ENCODE data around the gene MAGI3.

MAGI3 gene

GRCh38 chr1:113630340-113631327 is 240.3 kb downstream of the MAGI3 start:
- H3K4me3 ChIP-seq (ENCODE audit: low read length), result no peak overlapping the region
- no peak for TF ChIP-seq CTCF (conservative IDR thresholded peaks at IDR 0.05; ENCODE audit: low read depth, low read length)
- DNase-seq (ENCODE audit: low read depth), result no peak

- no peak for TF ChIP-seq CTCF (conservative IDR thresholded peaks at IDR 0.05; ENCODE audit: low read depth, low read length)
- no peak for DNase-seq (ENCODE audit: low read depth)
- H3K4me3 ChIP-seq (ENCODE audit: low read length), result no peak overlapping the region
Measured at GRCh38 chr1:113641396-113641795, 251.1 kb downstream of the MAGI3 start.

GRCh38 chr1:113647164-113647563 is 256.8 kb downstream of the MAGI3 start:
- DNase-seq (ENCODE audit: low read depth), result no peak
- TF ChIP-seq CTCF (conservative IDR thresholded peaks at IDR 0.05; ENCODE audit: low read depth, low read length), result no peak
- H3K4me3 ChIP-seq (ENCODE audit: low read length), result no peak overlapping the region

GRCh38 chr1:113648478-113648877 is 258.2 kb downstream of the MAGI3 start:
- no peak for TF ChIP-seq CTCF (conservative IDR thresholded peaks at IDR 0.05; ENCODE audit: low read depth, low read length)
- no peak overlapping the region for H3K4me3 ChIP-seq (ENCODE audit: low read length)
- no peak for DNase-seq (ENCODE audit: low read depth)

- DNase-seq (ENCODE audit: low read depth), result no peak
- no peak overlapping the region for H3K4me3 ChIP-seq (ENCODE audit: low read length)
- no peak for TF ChIP-seq CTCF (conservative IDR thresholded peaks at IDR 0.05; ENCODE audit: low read depth, low read length)
Measured at GRCh38 chr1:113652771-113653170, 262.5 kb downstream of the MAGI3 start.

GRCh38 chr1:113653741-113654140 is 263.4 kb downstream of the MAGI3 start:
- H3K4me3 ChIP-seq (ENCODE audit: low read length), result no peak overlapping the region
- TF ChIP-seq CTCF (conservative IDR thresholded peaks at IDR 0.05; ENCODE audit: low read depth, low read length), result no peak
- DNase-seq (ENCODE audit: low read depth), result no peak

- DNase-seq (ENCODE audit: low read depth), result no peak
- TF ChIP-seq CTCF (conservative IDR thresholded peaks at IDR 0.05; ENCODE audit: low read depth, low read length), result no peak
- H3K4me3 ChIP-seq (ENCODE audit: low read length), result no peak overlapping the region
Measured at GRCh38 chr1:113654883-113655282, 264.6 kb downstream of the MAGI3 start.
